ENCODE results near the gene TRABD2B. TPM values are rescaled to one million over a fixed set of nuclear protein-coding genes. Genes with fewer than 3 reads are reported as not detected.

TRABD2B gene
- total and polyA plus RNA-seq, 4 donors = 0.28 to 2.6 (median 1.3) TPM

- no peak for DNase-seq (ENCODE audit: low spot score)
- H3K9me3 ChIP-seq (ENCODE audit: control insufficient read depth in 4 of 4, low read length in 3 of 4) = no peaks in the 10 kb centered on the region
- H3K36me3 ChIP-seq (ENCODE audit: control insufficient read depth in 4 of 4, insufficient read depth in 3 of 4, low read depth in 1 of 4, low read length in 3 of 4) = no peaks in the 10 kb centered on the region
- peak overlapping the region; percentile 73 to 77 for H3K27ac ChIP-seq (ENCODE audit: low read depth in 1 of 2, low read length in 2 of 2)
- 27% methylated on average over 13 of the region's 13 CpGs for WGBS
- peak; percentile 48 for TF ChIP-seq TAF1 (conservative IDR thresholded peaks at IDR 0.05)
- peak; percentile 73 for TF ChIP-seq HNF4G (IDR thresholded peaks at IDR 0.05)
- TF ChIP-seq, protein P1, sequence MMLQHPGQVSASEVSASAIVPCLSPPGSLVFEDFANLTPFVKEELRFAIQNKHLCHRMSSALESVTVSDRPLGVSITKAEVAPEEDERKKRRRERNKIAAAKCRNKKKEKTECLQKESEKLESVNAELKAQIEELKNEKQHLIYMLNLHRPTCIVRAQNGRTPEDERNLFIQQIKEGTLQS (IDR thresholded peaks at IDR 0.05) = peak; percentile 82
- peak; percentile 38 to 61 for TF ChIP-seq RAD21 (IDR thresholded peaks at IDR 0.05)
- TF ChIP-seq REST (IDR thresholded peaks at IDR 0.05) = peak; percentile 82
- peak; percentile 68 for TF ChIP-seq FOXA2 (IDR thresholded peaks at IDR 0.05)
- TF ChIP-seq JUND (IDR thresholded peaks at IDR 0.05) = peak in 1 of 2 donors; percentile 93
- TF ChIP-seq YY1 (IDR thresholded peaks at IDR 0.05) = peak; percentile 84
- TF ChIP-seq, protein P2, sequence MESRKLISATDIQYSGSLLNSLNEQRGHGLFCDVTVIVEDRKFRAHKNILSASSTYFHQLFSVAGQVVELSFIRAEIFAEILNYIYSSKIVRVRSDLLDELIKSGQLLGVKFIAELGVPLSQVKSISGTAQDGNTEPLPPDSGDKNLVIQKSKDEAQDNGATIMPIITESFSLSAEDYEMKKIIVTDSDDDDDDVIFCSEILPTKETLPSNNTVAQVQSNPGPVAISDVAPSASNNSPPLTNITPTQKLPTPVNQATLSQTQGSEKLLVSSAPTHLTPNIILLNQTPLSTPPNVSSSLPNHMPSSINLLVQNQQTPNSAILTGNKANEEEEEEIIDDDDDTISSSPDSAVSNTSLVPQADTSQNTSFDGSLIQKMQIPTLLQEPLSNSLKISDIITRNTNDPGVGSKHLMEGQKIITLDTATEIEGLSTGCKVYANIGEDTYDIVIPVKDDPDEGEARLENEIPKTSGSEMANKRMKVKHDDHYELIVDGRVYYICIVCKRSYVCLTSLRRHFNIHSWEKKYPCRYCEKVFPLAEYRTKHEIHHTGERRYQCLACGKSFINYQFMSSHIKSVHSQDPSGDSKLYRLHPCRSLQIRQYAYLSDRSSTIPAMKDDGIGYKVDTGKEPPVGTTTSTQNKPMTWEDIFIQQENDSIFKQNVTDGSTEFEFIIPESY (IDR thresholded peaks at IDR 0.05) = peak; percentile 81
- TF ChIP-seq FOXA1 (IDR thresholded peaks at IDR 0.05) = peak; percentile 74
- TF ChIP-seq RXRA (IDR thresholded peaks at IDR 0.05) = peak; percentile 93 to 95
- TF ChIP-seq GABPA (IDR thresholded peaks at IDR 0.05 in 1 of 2, conservative IDR thresholded peaks at IDR 0.05 in 1 of 2) = peak in 1 of 2 donors; percentile 46
- no peak for TF ChIP-seq CTCF (IDR thresholded peaks at IDR 0.05; ENCODE audit: low read depth, low read length, missing input control)
- TF ChIP-seq MAX (IDR thresholded peaks at IDR 0.05) = peak; percentile 83
- peak; percentile 99 for TF ChIP-seq SP1 (IDR thresholded peaks at IDR 0.05)
- TF ChIP-seq HNF4A (conservative IDR thresholded peaks at IDR 0.05) = peak; percentile 87
- no peak for TF ChIP-seq NR2F2 (IDR thresholded peaks at IDR 0.05)
- peak in 1 of 2 donors; percentile 79 for TF ChIP-seq EGR1 (IDR thresholded peaks at IDR 0.05; ENCODE audit: low read depth in 2 of 2)
- no peak overlapping the region for H3K4me3 ChIP-seq (ENCODE audit: low read depth in 1 of 3, low read length in 3 of 3)
- peaks cover 14 to 56% (median 37%) of the 10 kb centered on the region in 4 donors for H3K4me1 ChIP-seq (ENCODE audit: control insufficient read depth in 4 of 4, insufficient read depth in 4 of 4, low read length in 3 of 4)
- H3K9ac ChIP-seq (ENCODE audit: low read depth in 1 of 2, low read length in 2 of 2) = peak overlapping the region in 1 of 2 donors; percentile 2
- no peaks in the 10 kb centered on the region for H3K27me3 ChIP-seq (ENCODE audit: control insufficient read depth in 4 of 4, insufficient read depth in 4 of 4, low read length in 3 of 4)
Observed at GRCh38 chr1:47963568-47964358, 33.4 kb downstream of the TRABD2B start.
